ENCODE data around the gene HIKESHI. TPM values are rescaled to one million over a fixed set of nuclear protein-coding genes. Genes with fewer than 3 reads are reported as not detected.

The HIKESHI gene, protein sequence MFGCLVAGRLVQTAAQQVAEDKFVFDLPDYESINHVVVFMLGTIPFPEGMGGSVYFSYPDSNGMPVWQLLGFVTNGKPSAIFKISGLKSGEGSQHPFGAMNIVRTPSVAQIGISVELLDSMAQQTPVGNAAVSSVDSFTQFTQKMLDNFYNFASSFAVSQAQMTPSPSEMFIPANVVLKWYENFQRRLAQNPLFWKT
- total RNA-seq (23.3 and 24.4 TPM in 2 replicates), polyA plus RNA-seq (28.0 and 34.0 TPM in 2 replicates), polyA minus RNA-seq (15.1 and 15.8 TPM in 2 replicates)
- 46.2 TPM for total RNA-seq (2013)

DNA sequence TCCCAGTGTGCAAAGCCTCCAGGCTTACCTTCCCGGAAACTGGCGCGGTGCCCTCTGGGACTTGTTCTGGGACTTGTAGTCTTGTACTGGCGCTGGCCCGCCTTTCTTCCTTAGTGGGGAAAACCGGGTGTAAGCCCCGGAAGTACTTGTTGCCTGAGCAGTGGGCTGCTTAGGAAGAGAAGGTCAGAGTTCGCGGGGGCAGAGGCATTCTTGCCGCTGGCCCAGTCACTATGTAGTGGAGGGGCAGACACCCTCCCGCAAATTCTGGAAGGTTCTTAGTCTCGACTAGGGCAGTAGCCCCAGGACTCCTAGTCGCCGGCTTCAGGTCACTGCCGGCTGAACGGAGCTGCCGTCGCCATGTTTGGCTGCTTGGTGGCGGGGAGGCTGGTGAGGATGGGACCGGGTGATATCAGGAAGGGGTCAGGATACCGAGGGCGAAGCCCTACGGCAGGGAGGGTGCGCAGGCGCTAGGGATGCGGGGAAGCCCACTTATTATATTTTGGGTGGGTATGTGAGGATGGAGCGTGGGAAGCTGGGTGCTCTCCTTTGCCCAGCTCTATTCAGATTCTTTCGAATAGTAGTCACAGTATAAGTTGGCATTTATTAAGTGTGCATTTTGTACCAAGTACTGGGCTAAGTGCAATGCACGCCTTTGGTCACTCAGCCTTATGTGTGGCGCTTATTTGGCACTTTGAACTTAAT lies at the start of gene HIKESHI:
HIKESHI (plus strand) TSS at position 149 of the 702 bp plus-strand sequence; CDS start at position 358, 209 bp downstream.
- ChIA-PET POLR2A (interaction anchor here (0.5 to 0.7 kb wide), 2 partner anchors 199 to 666 kb away, joined by 3 to 7 read pairs; no protein-coding TSS in a partner anchor), CTCF (interaction anchor here (1.0 to 1.8 kb wide), 3 partner anchors 236 to 448 kb away, joined by 3 to 8 read pairs (median 6); partner anchors contain the start of gene CCDC83)
- Histone ChIP-seq H3K79me2 (ENCODE audit: control insufficient read depth, insufficient read depth, low read length) (peaks cover 25% of the 10 kb centered on the region), H3K9ac (ENCODE audit: low read length) (peak within 1 kb of the TSS; percentile 89), H3K4me1 (ENCODE audit: control insufficient read depth in 2 of 2, insufficient read depth in 2 of 2, low read length in 2 of 2) (peaks cover 10 to 13% of the 10 kb centered on the region in 2 donors), H4K20me1 (ENCODE audit: control insufficient read depth, insufficient read depth, low read length, poor library complexity, severe bottlenecking) (no peaks in the 10 kb centered on the region), H2AFZ (ENCODE audit: insufficient read depth, low read depth, low read length, poor library complexity, severe bottlenecking) (peak within 1 kb of the TSS; percentile 97), H3K4me2 (replicated peaks; ENCODE audit: low read depth, low read length, poor library complexity, severe bottlenecking) (peak within 1 kb of the TSS; percentile 78), H3K36me3 (replicated peaks in 1 of 2; ENCODE audit: control extremely low read depth in 1 of 2, control insufficient read depth in 1 of 2, extremely low read depth in 1 of 2, insufficient read depth in 2 of 2, low read length in 1 of 2) (no peaks in the 10 kb centered on the region), H3K9me3 (ENCODE audit: control extremely low read depth in 1 of 3, control insufficient read depth in 2 of 3, insufficient read depth in 1 of 3, low read length in 2 of 3) (no peaks in the 10 kb centered on the region), H3K27ac (ENCODE audit: low read length in 2 of 2) (peak within 1 kb of the TSS; percentile 70 to 95), H3K4me3 (ENCODE audit: control extremely low read depth in 1 of 5, extremely low read depth in 1 of 5, insufficient read depth in 1 of 5, low read depth in 2 of 5, low read length in 4 of 5) (peak within 1 kb of the TSS; percentile 70 to 96 (median 92)), H3K27me3 (replicated peaks in 1 of 4; ENCODE audit: control extremely low read depth in 1 of 4, control insufficient read depth in 3 of 4, insufficient read depth in 4 of 4, low read length in 3 of 4) (no peaks in the 10 kb centered on the region)
- Mint-ChIP-seq H3K9me3 (ENCODE audit: insufficient read depth) (no peaks in the 10 kb centered on the region), H3K27me3 (no peaks in the 10 kb centered on the region), H3K4me1 (peaks cover 20% of the 10 kb centered on the region), H3K4me3 (peak within 1 kb of the TSS; percentile 98), H3K27ac (peak within 1 kb of the TSS; percentile 95)
- intact Hi-C loops (cut with micrococcal nuclease) = loop anchor here (1.0 to 2.0 kb wide), 6 partner anchors 57 to 673 kb away; partner anchors contain the start of genes CREBZF, PICALM, TMEM126A and TMEM126B
- TF ChIP-seq, protein P1, sequence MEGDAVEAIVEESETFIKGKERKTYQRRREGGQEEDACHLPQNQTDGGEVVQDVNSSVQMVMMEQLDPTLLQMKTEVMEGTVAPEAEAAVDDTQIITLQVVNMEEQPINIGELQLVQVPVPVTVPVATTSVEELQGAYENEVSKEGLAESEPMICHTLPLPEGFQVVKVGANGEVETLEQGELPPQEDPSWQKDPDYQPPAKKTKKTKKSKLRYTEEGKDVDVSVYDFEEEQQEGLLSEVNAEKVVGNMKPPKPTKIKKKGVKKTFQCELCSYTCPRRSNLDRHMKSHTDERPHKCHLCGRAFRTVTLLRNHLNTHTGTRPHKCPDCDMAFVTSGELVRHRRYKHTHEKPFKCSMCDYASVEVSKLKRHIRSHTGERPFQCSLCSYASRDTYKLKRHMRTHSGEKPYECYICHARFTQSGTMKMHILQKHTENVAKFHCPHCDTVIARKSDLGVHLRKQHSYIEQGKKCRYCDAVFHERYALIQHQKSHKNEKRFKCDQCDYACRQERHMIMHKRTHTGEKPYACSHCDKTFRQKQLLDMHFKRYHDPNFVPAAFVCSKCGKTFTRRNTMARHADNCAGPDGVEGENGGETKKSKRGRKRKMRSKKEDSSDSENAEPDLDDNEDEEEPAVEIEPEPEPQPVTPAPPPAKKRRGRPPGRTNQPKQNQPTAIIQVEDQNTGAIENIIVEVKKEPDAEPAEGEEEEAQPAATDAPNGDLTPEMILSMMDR (IDR thresholded peaks at IDR 0.05) = no peak
- ATAC-seq (ENCODE audit: low read depth) (peak; percentile 99), DNase-seq (peak; percentile 90)
- 0% methylated on average over 27 of the region's 30 CpGs for WGBS (ENCODE audit: insufficient coverage)

DNA sequence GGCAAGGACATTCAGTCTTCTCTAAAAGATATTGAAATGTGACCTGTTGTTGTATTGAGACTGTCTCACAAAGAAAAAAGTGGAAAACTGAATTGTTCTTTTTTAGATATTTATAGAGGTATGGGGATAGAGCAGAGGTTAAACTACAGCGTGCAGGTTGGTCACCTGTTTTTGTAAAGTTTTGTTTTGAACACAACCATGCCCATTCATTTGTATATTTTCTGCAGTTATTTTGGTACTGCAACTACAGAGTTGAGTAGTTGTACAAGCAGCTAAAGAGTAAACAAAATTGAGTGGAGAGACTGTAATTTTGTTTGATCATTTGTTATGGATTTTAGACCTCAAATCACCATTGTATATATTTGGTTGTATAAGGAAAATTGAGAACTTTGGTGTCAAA lies 46.1 kb upstream of the HIKESHI start:
- no peaks in the 10 kb centered on the region for H3K27me3 ChIP-seq (replicated peaks in 1 of 4; ENCODE audit: control extremely low read depth in 1 of 4, control insufficient read depth in 3 of 4, insufficient read depth in 4 of 4, low read length in 3 of 4)
- H3K4me3 Mint-ChIP-seq = no peak overlapping the region
- no peak overlapping the region for H3K4me2 ChIP-seq (replicated peaks; ENCODE audit: low read depth, low read length, poor library complexity, severe bottlenecking)
- peaks cover 35% of the 10 kb centered on the region for H3K79me2 ChIP-seq (ENCODE audit: control insufficient read depth, insufficient read depth, low read length)
- H3K36me3 ChIP-seq (replicated peaks in 1 of 2; ENCODE audit: control extremely low read depth in 1 of 2, control insufficient read depth in 1 of 2, extremely low read depth in 1 of 2, insufficient read depth in 2 of 2, low read length in 1 of 2) = peaks cover 9 to 33% of the 10 kb centered on the region in 2 experiments
- H3K27ac ChIP-seq (ENCODE audit: low read length in 2 of 2) = no peak overlapping the region
- no CpG with 5 or more reads among the region's 1 CpG for WGBS (ENCODE audit: insufficient coverage)
- H4K20me1 ChIP-seq (ENCODE audit: control insufficient read depth, insufficient read depth, low read length, poor library complexity, severe bottlenecking) = peaks cover 20% of the 10 kb centered on the region
- no peak overlapping the region for H3K4me3 ChIP-seq (ENCODE audit: control extremely low read depth in 1 of 5, extremely low read depth in 1 of 5, insufficient read depth in 1 of 5, low read depth in 2 of 5, low read length in 4 of 5)
- ATAC-seq (ENCODE audit: low read depth) = no peak
- ChIA-PET CTCF (interaction anchor here (1.0 to 1.5 kb wide), 3 partner anchors 9 to 62 kb away, joined by 3 to 6 read pairs (median 5); no protein-coding TSS in a partner anchor), POLR2A (no interaction called here)
- H3K27ac Mint-ChIP-seq = no peak overlapping the region
- peaks cover 0 to 5% of the 10 kb centered on the region in 2 donors for H3K4me1 ChIP-seq (ENCODE audit: control insufficient read depth in 2 of 2, insufficient read depth in 2 of 2, low read length in 2 of 2)
- H3K27me3 Mint-ChIP-seq = no peaks in the 10 kb centered on the region
- no peak overlapping the region for H2AFZ ChIP-seq (ENCODE audit: insufficient read depth, low read depth, low read length, poor library complexity, severe bottlenecking)
- TF ChIP-seq, protein P1 (IDR thresholded peaks at IDR 0.05) = no peak
- TF ChIP-seq EZH2 (IDR thresholded peaks at IDR 0.05; ENCODE audit: borderline replicate concordance, insufficient read depth, low read depth, low read length, poor library complexity, severe bottlenecking) = no peak
- intact Hi-C loops (cut with micrococcal nuclease) = no loop called here
- H3K9me3 Mint-ChIP-seq (ENCODE audit: insufficient read depth) = no peaks in the 10 kb centered on the region
- no peaks in the 10 kb centered on the region for H3K9me3 ChIP-seq (ENCODE audit: control extremely low read depth in 1 of 3, control insufficient read depth in 2 of 3, insufficient read depth in 1 of 3, low read length in 2 of 3)
- no peak for DNase-seq
- peaks cover 15% of the 10 kb centered on the region for H3K4me1 Mint-ChIP-seq
- H3K9ac ChIP-seq (ENCODE audit: low read length) = no peak overlapping the region

All from B cell (primary cell).